Fibroblast of the aortic adventitia (primary cell): ENCODE results near the gene NBEA. TPM values are rescaled to one million over a fixed set of nuclear protein-coding genes. Genes with fewer than 3 reads are reported as not detected.

Experiments used
- DNase-seq: peaks from one replicate; pipeline ENCODE4 v3.0.0-alpha.2; 2010; ENCODE audit warnings: low read depth
- H3K4me3 ChIP-seq: 2 replicates; pipeline ENCODE4 v1.5.1; 2011; ENCODE audit warnings: low read depth, mild to moderate bottlenecking, control low read depth, low read length, moderate library complexity
- total RNA-seq: library from RNA; depleted of rRNA; stranded (reverse); fragments of >200 nt; gene quantifications from 2 replicates; pipeline ENCODE4 v1.2.3, GENCODE V29; 2012; ENCODE audit warnings: low replicate concordance
- TF ChIP-seq, protein P1 (sequence below): IDR thresholded peaks from 2 replicates; pipeline ENCODE4 v1.5.1; 2011; ENCODE audit warnings: mild to moderate bottlenecking, low read length, control low read depth, inconsistent platforms; ENCODE audit not compliant: insufficient read depth

The NBEA gene
- total RNA-seq, 1 donor, result 6.9 TPM

DNA sequence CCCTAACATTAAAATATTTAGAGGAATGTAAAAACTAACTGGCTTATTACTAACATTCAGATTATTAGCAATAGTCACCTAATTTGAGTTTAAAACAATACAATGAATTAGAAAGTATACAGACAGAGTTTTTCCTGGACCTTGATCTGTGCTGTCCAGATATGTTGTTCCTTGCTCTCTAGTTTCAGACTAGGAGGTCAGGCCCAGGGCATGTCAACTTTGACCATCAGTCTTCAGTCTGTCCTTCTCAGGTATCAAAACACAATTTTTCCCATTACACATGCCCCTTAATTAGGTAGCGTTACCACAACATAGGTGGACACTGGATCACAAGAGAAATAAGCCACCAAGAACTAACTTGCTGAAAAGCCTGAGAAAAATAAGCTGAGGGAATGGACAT is 337.4 kb downstream of the NBEA start:
- TF ChIP-seq, protein P1, sequence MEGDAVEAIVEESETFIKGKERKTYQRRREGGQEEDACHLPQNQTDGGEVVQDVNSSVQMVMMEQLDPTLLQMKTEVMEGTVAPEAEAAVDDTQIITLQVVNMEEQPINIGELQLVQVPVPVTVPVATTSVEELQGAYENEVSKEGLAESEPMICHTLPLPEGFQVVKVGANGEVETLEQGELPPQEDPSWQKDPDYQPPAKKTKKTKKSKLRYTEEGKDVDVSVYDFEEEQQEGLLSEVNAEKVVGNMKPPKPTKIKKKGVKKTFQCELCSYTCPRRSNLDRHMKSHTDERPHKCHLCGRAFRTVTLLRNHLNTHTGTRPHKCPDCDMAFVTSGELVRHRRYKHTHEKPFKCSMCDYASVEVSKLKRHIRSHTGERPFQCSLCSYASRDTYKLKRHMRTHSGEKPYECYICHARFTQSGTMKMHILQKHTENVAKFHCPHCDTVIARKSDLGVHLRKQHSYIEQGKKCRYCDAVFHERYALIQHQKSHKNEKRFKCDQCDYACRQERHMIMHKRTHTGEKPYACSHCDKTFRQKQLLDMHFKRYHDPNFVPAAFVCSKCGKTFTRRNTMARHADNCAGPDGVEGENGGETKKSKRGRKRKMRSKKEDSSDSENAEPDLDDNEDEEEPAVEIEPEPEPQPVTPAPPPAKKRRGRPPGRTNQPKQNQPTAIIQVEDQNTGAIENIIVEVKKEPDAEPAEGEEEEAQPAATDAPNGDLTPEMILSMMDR, result no peak
- no peak for DNase-seq
- no peak overlapping the region for H3K4me3 ChIP-seq

DNA sequence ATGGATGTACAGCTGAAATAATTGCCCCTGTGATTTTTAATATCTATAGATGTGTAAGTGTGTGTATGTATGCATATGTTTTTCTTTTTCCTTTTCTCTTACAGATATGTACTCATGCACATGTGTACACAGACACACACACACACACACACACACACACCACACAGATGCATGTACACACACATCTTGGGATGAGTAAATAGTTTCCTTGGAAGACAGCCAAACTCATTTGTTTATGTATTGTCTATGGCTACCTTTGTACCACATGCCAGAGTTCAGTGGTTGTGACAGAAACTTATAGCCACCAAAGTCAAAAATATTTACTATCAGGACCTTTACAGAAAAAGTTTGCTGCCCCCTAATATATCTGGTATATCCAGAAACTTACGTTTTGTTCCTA is 341.8 kb downstream of the NBEA start:
- no peak for DNase-seq
- H3K4me3 ChIP-seq, result no peak overlapping the region
- TF ChIP-seq, protein P1, result no peak

DNA sequence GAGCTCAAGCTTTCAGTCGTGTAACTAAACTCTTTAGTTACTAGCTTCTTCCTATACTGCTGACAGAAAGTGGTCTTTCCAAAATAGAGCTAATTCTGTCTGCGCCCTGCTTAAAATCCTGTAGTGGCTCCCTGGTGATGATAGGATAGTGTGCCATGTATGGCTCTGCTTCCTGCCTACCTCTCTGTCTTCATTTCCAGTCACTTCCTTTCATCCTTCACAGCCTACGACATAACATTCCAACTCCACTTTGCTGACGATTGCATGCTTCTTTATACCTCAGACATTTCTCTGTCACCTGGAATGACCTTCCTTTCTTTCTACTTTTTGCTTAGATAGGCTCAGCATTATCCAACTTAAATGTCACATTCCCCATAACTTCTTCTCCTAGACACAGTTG is 343.6 kb downstream of the NBEA start:
- TF ChIP-seq, protein P1, result no peak
- no peak for DNase-seq

DNA sequence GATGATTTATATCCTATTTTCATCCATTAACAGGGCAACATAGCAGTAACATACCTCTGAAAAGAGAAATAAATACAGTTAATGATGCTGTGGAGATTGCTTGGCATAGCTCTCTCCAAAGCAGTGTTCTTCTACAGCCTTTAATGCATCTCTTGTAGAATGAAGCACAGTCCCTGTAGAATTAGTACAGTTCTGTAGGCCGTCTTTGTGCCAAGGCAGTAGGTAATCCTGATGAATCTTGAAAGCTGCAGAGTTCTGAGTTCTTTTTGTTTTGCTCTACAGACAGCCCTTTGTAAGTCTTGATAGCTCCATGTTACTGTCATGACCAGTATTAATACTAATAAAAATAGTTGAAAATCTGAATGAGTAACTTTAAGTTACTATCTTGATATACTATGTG is 350.3 kb downstream of the NBEA start:
- TF ChIP-seq, protein P1, result no peak
- H3K4me3 ChIP-seq, result no peak overlapping the region
- DNase-seq, result no peak

More for the DNA sequence above, 343.6 kb downstream of the NBEA start:
- no peak overlapping the region for H3K4me3 ChIP-seq

DNA sequence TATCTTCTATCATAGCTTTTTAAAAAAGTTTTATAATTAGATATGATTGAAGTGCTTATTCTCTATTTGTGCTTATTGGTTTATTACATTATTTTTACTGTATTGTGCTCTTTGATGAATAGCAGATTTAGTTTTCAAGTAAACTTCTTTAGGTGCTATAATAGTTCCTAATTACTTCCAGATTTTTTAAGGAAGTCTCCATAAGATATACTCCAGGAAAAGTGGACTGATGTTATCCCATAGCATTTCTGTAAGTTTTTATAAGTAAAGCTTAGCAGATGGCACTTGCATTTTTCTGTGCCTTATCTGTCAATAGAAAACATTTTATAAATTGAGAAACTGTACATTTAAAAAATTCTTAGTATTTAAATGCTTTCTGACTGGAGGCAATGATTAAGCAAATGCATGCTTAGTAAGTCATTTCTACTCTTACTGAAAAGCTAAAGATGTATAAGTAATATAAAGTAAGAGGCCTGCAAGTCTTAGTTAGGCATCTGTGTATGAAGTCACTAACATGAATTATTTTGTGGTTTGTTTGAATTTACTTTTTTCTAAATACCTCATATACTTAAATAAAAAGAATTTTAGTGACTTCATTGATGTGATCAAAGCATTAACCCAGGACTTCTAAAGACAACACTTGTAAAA is 351.6 kb downstream of the NBEA start:
- DNase-seq, result no peak
- TF ChIP-seq, protein P1, result no peak
- H3K4me3 ChIP-seq, result no peak overlapping the region

DNA sequence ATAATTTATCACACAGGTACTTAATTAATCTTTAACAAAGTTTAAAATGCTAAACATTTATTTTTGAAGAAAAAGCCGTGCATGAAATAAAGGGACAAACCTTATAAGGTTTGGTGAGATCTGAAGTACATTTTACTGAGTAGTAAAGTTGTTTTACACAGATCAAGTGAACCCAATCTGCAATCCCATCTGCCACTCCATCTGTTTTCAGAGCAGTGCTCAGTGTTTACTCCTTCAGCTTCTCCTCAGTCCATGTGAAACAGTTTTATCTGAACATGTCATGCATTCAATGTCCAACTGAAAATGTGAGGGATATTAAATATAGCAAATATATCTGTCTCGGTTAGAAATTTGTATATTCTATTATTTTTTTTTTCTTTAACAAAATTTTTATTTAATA is 367.6 kb downstream of the NBEA start:
- TF ChIP-seq, protein P1, result no peak
- H3K4me3 ChIP-seq, result no peak overlapping the region
- DNase-seq, result no peak

DNA sequence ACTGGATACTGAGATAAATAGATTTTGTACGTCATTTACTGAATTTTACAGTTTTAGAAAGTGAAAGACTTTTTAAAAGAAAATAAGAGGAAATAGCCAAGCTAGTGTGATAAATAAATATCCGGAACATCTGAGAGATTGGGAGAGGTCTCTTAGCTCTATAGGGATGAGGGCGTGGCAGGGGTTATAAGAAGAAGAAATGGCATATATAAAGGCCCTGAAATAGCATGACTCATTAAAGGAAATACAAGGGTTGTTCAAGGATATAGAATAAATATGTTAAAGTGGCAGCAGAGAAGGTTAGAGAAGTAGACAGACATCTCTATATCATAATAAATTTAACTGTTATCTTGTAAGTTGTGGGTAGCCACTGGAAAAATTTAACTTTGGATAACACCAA is 390.1 kb downstream of the NBEA start:
- TF ChIP-seq, protein P1, result no peak
- no peak overlapping the region for H3K4me3 ChIP-seq
- DNase-seq, result no peak
